Nephron (organoid): ENCODE results near the gene GNAL.
"Not testable (repeated sequence)": the region's sequence is repeated elsewhere in the genome, so short reads cannot be mapped to it uniquely, and the experiment has no call there.

Experiments
- H3K27ac Mint-ChIP-seq, 3 experiments: 2 replicates each; pipeline ENCODE4 v1.8.0; 2020; ENCODE audit warnings: mixed read lengths in 3 of 3, mild to moderate bottlenecking in 2 of 3, moderate library complexity in 1 of 3
- H3K27me3 Mint-ChIP-seq: 2 replicates; pipeline ENCODE4 v1.8.0; 2021; ENCODE audit warnings: low read depth, mild to moderate bottlenecking, moderate library complexity, mixed read lengths
- H3K36me3 Mint-ChIP-seq: 2 replicates; pipeline ENCODE4 v1.8.0; 2020; ENCODE audit warnings: low read depth, mixed read lengths
- H3K4me1 Mint-ChIP-seq: 2 replicates; pipeline ENCODE4 v1.8.0; 2020; ENCODE audit warnings: mixed read lengths
- H3K4me3 Mint-ChIP-seq, 3 experiments: 2 replicates each; pipeline ENCODE4 v1.8.0; 2020; ENCODE audit warnings: mild to moderate bottlenecking in 3 of 3, mixed read lengths in 3 of 3, moderate library complexity in 2 of 3
- H3K9me3 Mint-ChIP-seq: 2 replicates; pipeline ENCODE4 v1.8.0; 2020; ENCODE audit warnings: mixed read lengths
- TF ChIP-seq, protein P1 (sequence below), 3 experiments: fragments of 200-600 bp; sonication (generic); IDR thresholded peaks; one replicate each; pipeline ENCODE4 v1.5.0; 2021; ENCODE audit warnings: antibody characterized with exemption in 3 of 3; ENCODE audit not compliant: unreplicated experiment in 3 of 3

GNAL gene

DNA sequence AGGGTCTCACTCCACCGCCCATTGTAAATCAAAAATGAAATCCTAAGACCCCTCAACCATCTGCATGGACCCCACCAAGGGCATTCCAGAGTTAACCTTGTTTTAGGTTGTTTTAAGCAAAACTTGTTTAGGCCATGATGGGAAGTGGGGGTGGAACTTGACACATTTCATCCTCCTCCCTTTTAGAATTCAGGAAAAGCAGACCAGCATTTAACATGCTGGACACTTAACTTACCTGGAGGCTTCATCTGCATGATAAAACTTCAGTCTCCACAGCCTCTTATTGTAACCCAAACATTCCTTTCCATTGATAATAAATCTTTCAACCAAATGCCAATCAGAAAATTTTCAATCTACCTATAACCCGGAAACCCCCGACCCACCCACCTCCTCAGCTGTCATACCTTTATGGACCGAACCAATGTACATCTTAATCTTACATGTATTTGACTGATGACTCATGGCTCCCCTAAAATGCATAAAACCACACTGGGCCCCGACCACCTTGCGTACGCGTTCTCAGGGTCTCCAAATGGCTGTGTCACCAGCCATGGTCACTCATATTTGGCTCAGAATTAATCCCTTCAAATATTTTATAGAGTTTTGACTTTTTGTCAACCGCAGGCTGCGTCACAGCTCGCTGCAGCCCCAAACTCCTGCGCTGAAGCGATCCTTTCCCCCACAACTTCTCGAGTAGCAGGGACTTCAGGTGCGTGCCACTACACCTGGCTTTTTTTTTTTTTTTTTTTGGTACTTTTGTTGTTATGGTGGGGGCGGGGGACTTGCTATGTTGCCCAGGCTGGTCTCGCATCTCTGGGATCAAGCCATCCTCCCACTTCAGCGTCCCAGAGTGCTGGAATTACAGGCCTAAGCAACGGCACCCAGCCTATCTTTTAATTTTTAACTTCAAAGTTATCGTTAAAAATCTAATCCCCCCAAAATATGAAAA, 218.1 kb downstream of the GNAL start:
- TF ChIP-seq, protein P1, sequence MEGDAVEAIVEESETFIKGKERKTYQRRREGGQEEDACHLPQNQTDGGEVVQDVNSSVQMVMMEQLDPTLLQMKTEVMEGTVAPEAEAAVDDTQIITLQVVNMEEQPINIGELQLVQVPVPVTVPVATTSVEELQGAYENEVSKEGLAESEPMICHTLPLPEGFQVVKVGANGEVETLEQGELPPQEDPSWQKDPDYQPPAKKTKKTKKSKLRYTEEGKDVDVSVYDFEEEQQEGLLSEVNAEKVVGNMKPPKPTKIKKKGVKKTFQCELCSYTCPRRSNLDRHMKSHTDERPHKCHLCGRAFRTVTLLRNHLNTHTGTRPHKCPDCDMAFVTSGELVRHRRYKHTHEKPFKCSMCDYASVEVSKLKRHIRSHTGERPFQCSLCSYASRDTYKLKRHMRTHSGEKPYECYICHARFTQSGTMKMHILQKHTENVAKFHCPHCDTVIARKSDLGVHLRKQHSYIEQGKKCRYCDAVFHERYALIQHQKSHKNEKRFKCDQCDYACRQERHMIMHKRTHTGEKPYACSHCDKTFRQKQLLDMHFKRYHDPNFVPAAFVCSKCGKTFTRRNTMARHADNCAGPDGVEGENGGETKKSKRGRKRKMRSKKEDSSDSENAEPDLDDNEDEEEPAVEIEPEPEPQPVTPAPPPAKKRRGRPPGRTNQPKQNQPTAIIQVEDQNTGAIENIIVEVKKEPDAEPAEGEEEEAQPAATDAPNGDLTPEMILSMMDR (IDR thresholded peaks at IDR 0.05; ENCODE audit: unreplicated experiment in 3 of 3): no peak
- peaks cover 7% of the 10 kb centered on the region for H3K4me1 Mint-ChIP-seq
- H3K27me3 Mint-ChIP-seq: no peaks in the 10 kb centered on the region
- H3K36me3 Mint-ChIP-seq: peaks cover 3% of the 10 kb centered on the region
- no peaks in the 10 kb centered on the region for H3K9me3 Mint-ChIP-seq
- peak overlapping the region; percentile 95 to 97 (median 97) for H3K27ac Mint-ChIP-seq
- H3K4me3 Mint-ChIP-seq: peak overlapping the region; percentile 91 to 96 (median 91)

- H3K9me3 Mint-ChIP-seq: no peaks in the 10 kb centered on the region
- H3K4me3 Mint-ChIP-seq: peak within 1 kb of the TSS; percentile 91 to 96 (median 91)
- H3K27me3 Mint-ChIP-seq: no peaks in the 10 kb centered on the region
- H3K36me3 Mint-ChIP-seq: no peaks in the 10 kb centered on the region
- H3K27ac Mint-ChIP-seq: peak within 1 kb of the TSS; percentile 95 to 99 (median 97)
- TF ChIP-seq, protein P1 (IDR thresholded peaks at IDR 0.05; ENCODE audit: unreplicated experiment in 3 of 3): no peak
- peaks cover 7% of the 10 kb centered on the region for H3K4me1 Mint-ChIP-seq
These were observed 219.4 kb downstream of the GNAL start, which contains the start of gene MPPE1 for GRCh38 chr18:11908182-11909060. Gene MPPE1 (minus strand): TSS chr18:11908317. CDS start chr18:11897264, 11,053 bp downstream.

DNA sequence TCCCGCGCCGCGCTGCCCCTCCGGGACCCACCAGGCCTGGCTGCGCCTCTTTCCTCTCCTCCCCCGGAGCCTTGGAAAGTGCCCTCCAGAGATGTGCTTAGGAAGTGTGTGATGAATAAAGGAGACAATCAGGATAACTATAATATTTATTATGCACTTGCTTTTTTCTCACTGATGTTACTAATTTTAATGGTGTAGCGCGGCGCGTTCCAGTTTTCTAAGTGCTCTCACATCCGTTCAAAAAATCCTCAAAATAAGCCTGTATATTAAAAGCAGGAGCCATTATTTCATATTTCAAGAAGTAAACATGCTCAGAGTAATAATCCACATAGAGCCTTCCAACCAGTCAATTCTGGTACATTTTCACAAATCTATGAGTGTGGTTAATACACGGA, 220.0 kb downstream of the GNAL start:
- H3K27ac Mint-ChIP-seq: peak overlapping the region; percentile 95 to 99 (median 97)
- H3K27me3 Mint-ChIP-seq: no peaks in the 10 kb centered on the region
- H3K4me3 Mint-ChIP-seq: peak overlapping the region; percentile 82 to 93 (median 88)

GRCh38 chr18:11909591-11910026, 220.5 kb downstream of the GNAL start:
- no peaks in the 10 kb centered on the region for H3K9me3 Mint-ChIP-seq
- peaks cover 11% of the 10 kb centered on the region for H3K4me1 Mint-ChIP-seq

More for the DNA sequence above, 220.0 kb downstream of the GNAL start:
- no peaks in the 10 kb centered on the region for H3K9me3 Mint-ChIP-seq
- TF ChIP-seq, protein P1 (IDR thresholded peaks at IDR 0.05; ENCODE audit: unreplicated experiment in 3 of 3): no peak
- H3K36me3 Mint-ChIP-seq: no peaks in the 10 kb centered on the region
- peaks cover 8% of the 10 kb centered on the region for H3K4me1 Mint-ChIP-seq

GRCh38 chr18:11916880-11917279, 227.8 kb downstream of the GNAL start:
- not testable (repeated sequence) for H3K27me3 Mint-ChIP-seq, H3K36me3 Mint-ChIP-seq, H3K4me3 Mint-ChIP-seq, H3K9me3 Mint-ChIP-seq
- Mint-ChIP-seq H3K4me1 (peaks cover 10% of the 10 kb centered on the region), H3K27ac (peak overlapping the region in 2 of 3 experiments; percentile 7 to 75)

More at GRCh38 chr18:11909591-11910026, 220.5 kb downstream of the GNAL start:
- no peaks in the 10 kb centered on the region for H3K27me3 Mint-ChIP-seq
- no peaks in the 10 kb centered on the region for H3K36me3 Mint-ChIP-seq
- peak overlapping the region; percentile 95 to 99 (median 97) for H3K27ac Mint-ChIP-seq
- H3K4me3 Mint-ChIP-seq: peak overlapping the region; percentile 82 to 93 (median 88)
- TF ChIP-seq, protein P1 (IDR thresholded peaks at IDR 0.05; ENCODE audit: unreplicated experiment in 3 of 3): no peak

- peaks cover 12% of the 10 kb centered on the region for H3K27me3 Mint-ChIP-seq
- not testable (repeated sequence) for H3K27ac Mint-ChIP-seq, H3K4me1 Mint-ChIP-seq, H3K9me3 Mint-ChIP-seq, H3K4me3 Mint-ChIP-seq, H3K36me3 Mint-ChIP-seq
These were observed 230.5 kb downstream of the GNAL start for GRCh38 chr18:11919522-11919921.
